ENCODE results near the gene ATG4C. TPM values are rescaled to one million over a fixed set of nuclear protein-coding genes. Genes with fewer than 3 reads are reported as not detected.
A peak's percentile ranks its signal among the peaks of the same experiment; 100 is the strongest.

Gene ATG4C
- total RNA-seq, 4 donors from 2014 or later, result 0.85 to 32.2 (median 11.7) TPM

GRCh38 chr1:62906428-62906886, 122.5 kb downstream of the ATG4C start:
- H3K36me3 ChIP-seq, result no peaks in the 10 kb centered on the region

DNA sequence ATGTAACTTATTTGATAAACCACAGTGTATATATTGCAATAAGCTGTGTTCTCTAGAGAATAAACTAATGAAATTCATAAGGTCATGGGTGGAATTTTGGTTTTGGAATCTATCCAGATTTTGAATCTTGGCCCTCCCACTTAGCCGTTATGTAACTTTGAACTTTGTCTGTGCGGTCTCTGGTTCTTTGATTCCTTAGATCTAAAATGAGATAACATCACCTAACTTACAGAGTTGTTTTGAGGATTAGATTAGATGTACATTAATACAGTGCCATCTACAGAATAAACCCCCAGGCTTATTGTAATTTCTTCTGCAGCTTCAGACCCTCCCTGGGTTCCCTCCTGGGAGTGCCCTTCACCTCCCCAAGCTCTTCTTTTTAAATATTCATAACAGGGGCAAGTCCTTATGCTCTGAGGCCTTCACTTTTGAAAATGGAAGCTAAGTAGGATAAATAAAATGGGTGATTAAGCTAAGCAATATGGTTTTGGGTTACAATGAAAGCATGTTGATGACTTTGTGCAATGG, 124.3 kb downstream of the ATG4C start:
- no peak overlapping the region for H3K27ac ChIP-seq
- TF ChIP-seq POLR2A (IDR thresholded peaks at IDR 0.05), result no peak
- TF ChIP-seq CTCF (IDR thresholded peaks at IDR 0.05), result no peak
- H3K9me3 ChIP-seq, result no peaks in the 10 kb centered on the region
- no peaks in the 10 kb centered on the region for H3K27me3 ChIP-seq
- no peaks in the 10 kb centered on the region for H3K36me3 ChIP-seq
- H3K4me3 ChIP-seq, result no peak overlapping the region
- no peak for DNase-seq
- H3K4me1 ChIP-seq, result no peaks in the 10 kb centered on the region

More at GRCh38 chr1:62906428-62906886, 122.5 kb downstream of the ATG4C start:
- Histone ChIP-seq H3K4me1 (no peaks in the 10 kb centered on the region), H3K9me3 (no peaks in the 10 kb centered on the region), H3K27ac (no peak overlapping the region), H3K4me3 (no peak overlapping the region), H3K27me3 (no peaks in the 10 kb centered on the region)
- peak in 1 of 6 experiments; percentile 11 for TF ChIP-seq CTCF (IDR thresholded peaks at IDR 0.05)
- no peak for TF ChIP-seq POLR2A (IDR thresholded peaks at IDR 0.05)
- DNase-seq, result no peak

DNA sequence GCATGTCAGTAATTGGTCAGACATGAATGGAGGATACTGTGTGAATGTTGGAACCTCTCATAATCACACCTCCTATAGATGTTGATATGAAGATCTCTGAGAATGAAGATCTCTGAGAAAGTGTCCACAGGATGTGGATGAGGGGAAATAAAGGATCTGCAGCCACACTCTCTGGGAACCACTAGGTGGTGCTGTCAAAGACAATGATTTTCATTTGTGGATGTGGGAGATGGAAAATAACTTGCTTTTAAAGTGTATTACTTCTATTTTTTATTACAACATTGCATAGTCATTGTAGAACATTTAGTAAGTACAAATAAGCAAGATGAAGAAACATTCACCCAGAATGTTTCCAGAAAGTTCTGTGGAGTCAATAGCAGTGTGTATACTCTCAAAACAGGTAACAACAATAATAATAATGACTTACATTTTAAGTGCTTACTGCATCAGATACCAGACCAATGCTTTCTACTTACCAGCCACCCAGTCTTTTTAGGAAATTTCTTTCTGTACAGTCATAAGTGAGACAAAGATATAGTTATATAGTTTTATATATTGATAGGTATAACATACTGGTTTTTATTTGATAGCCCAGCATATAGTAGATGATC, 128.2 kb downstream of the ATG4C start:
- Histone ChIP-seq H3K36me3 (no peaks in the 10 kb centered on the region), H3K9me3 (no peaks in the 10 kb centered on the region), H3K4me3 (no peak overlapping the region), H3K27ac (no peak overlapping the region), H3K27me3 (no peaks in the 10 kb centered on the region), H3K4me1 (no peaks in the 10 kb centered on the region)
- TF ChIP-seq CTCF (IDR thresholded peaks at IDR 0.05) (peak in 4 of 6 experiments; percentile 54 to 64 (median 63)), POLR2A (IDR thresholded peaks at IDR 0.05) (no peak)
- peak in 1 of 3 donors; percentile 51 for DNase-seq

Other genes with a start within 250 kb of the ATG4C start
- not detected for gene ANGPTL3, start 186.6 kb upstream of the ATG4C start, total RNA-seq
- 10 to 100 TPM; 33.4 to 52.0 (median 46.8) TPM for gene DOCK7, start 95.7 kb upstream of the ATG4C start, total RNA-seq